ENCODE data around the gene HIPK1.

GRCh38 chr1:113947388-113948107 is 18.4 kb downstream of the HIPK1 start:
- TF ChIP-seq CTCF (IDR thresholded peaks at IDR 0.05) = no peak
- TF ChIP-seq POLR2A (IDR thresholded peaks at IDR 0.05; ENCODE audit: low read depth) = no peak
- no peak for TF ChIP-seq EP300 (IDR thresholded peaks at IDR 0.05)
- TF ChIP-seq POLR2AphosphoS5 (IDR thresholded peaks at IDR 0.05) = no peak

All from esophagus muscularis mucosa (tissue), 4 donors.